GM19238 (cell line): ENCODE results near the gene LRIG1.
"Not testable (repeated sequence)": the region's sequence is repeated elsewhere in the genome, so short reads cannot be mapped to it uniquely, and the experiment has no call there.

Experiments
- DNase-seq: peaks from one replicate; pipeline ENCODE4 v3.0.0; 2011; ENCODE audit warnings: low spot score; ENCODE audit not compliant: insufficient read length

The LRIG1 gene

DNA sequence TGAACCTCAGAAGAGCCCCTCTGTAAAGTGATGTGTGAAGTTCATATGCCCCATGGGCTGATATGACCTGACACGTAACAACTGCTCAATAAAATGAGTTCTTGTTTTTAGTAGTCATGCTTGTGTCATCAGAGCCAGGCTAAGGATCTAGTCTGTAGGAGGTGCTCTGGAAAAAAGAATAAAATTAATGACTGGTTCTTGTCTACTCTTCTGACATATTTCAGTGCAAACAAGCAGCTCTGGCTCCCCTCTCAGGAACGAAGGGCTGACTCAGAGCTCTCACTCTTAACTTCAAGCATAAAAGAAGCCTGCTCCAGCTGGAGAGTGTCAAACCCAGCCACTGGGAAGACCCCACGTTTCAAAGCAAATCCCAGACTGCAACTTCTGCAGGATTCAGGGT is 77.0 kb downstream of the LRIG1 start:
- DNase-seq: no peak

DNA sequence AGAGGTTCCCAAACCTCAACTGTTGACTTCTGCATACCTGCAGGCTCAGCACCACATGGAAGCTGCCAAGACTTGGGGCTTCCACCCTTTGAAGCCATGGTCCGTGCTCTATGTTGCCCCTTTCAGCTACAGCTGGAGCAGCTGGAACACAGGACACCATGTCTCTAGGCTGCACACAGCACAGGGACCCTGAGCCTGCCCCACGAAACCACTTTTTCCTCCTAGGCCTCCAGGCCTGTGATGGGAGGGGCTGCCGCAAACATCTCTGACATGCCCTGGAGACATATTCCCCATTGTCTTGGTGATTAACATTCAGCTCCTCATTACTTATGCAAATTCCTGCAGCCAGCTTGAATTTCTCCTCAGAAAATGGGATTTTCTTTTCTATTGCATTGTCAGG is 78.9 kb downstream of the LRIG1 start:
- DNase-seq: not testable (repeated sequence)

DNA sequence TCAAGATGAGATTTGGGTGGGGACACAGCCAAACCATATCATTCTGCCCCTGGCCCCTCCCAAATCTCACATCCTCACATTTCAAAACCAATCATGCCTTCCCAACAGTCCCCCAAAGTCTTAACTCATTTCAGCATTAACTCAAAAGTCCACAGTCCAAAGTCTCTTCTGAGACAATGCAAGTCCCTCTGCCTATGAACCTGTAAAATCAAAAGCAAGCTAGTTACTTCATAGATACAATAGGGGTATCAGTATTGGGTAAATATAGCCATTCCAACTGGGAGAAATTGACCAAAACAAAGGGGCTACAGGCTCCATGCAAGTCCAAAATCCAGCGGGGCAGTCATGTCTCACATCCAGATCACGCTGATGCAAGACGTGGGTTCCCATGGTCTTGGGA is 79.7 kb downstream of the LRIG1 start:
- not testable (repeated sequence) for DNase-seq

DNA sequence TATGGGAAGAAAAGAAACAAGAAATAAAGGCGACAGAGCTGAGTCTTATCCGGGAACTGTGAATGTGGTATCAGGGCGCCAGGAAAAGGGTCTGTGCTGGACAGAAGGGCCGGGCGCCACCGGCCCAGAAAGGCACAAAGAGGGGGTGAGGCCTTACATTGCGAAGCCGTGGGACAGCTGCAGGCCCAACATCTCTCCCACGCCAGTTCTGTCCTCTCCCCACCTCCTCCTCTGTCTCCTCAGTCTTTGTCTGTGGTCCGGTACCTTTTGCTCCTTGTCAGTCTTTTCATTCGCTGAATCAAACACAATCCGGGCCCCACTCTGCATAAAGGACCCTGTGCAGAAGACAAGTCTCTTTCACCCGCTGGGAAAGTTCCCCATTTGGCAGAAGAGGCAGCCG is 81.8 kb downstream of the LRIG1 start:
- DNase-seq: no peak

DNA sequence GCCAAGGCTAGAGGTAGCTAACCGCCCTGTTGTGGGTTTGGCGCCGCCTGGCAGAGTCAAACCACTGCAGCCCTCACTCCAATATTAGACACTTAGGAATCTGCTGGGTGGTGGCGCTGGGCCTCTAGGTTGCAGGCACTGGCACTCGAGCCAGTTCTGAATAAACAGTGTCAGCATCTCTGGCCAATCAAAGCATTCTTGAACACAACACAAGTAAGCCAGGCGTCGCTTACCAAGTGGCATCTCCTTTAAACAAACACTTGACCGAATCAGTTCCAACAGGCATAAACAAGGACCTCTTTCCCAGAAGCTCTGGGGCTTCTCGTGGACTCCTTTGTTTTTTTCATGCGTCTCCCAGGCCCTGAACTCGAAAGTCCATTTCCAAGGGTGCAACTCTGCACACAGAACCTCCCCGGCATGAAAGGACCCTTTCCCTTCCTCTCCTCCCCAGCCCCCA is 82.3 kb downstream of the LRIG1 start:
- no peak for DNase-seq

DNA sequence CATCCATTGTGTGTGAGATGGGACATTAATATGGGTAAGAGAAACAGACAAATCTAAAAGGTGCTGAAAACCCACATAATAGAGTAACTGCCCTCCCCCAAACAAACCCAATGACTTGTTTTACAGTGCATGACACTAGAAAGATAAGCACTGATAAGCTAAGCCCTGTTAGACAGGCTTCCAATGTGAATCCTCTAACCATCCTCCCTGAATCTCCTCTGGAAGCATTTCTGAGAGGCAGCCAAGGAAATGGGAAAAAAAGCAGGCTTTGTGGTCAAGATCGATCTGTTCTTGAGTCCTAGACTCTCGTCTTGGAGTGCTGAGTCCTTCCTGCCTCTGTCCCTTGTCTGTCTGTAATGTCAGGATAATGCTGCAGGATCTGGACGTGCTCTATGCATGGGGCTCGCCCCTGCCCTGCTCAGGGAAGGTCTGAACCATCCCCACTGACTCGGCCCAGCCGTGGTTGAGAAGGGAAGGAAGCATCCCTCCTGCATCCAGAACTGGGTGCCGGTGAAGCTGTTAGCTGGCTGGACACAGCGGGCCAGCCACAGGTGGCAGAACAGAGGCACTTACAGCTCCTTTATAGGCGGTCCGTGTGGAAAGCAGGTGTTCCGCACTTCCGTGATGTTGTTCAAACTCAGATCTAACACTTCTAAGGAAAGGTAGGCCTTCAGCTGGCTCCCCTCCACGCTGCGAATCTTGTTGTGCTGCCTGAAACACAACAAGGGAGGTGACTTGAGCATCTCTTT is 84.1 kb downstream of the LRIG1 start:
- DNase-seq: no peak

DNA sequence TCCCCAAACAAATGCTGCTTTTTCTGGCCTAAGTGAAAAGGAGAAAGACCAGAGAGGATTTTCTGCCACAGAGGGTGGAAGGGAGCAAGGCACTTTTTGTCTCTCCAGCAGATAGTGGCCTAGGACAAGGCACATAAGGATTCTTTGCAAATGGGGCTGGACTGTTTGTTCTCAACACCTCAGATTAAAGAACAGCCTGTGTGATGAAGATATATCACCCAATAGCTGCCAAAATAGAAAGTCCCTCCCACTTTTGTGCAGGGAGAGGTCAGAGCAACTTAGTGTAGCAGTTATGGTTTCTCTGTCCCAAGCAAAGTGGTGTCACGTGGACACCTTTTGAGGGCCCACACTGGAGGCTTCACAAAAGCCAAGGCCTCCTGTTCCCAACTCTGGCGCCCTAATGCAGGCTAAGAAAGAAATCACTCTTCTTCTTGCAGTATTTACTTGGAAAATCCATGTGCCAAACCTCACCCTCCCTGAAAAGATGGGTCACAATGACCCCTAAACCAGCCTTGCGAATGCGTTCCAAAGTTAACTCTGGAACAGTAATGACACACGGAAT is 84.9 kb downstream of the LRIG1 start:
- DNase-seq: no peak

DNA sequence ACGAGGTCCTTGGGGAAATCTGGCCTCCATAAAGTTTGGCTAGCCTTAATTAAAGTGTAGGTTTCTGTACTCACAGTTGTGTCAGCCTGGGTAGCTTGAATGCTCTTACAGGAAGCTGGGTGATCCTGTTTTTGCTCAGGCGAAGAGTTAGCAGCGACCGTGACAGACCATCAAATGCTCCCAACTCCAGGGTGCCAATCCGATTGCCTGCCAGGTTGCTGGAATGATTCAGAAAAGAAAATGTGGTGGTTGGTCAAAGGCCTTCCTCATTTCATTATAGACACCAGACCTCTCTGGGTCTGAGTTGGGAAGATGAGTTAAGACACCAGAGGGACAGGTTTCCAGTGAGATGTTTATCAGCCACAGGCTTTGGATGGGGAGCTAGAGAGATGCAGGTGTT is 86.0 kb downstream of the LRIG1 start:
- DNase-seq: no peak

DNA sequence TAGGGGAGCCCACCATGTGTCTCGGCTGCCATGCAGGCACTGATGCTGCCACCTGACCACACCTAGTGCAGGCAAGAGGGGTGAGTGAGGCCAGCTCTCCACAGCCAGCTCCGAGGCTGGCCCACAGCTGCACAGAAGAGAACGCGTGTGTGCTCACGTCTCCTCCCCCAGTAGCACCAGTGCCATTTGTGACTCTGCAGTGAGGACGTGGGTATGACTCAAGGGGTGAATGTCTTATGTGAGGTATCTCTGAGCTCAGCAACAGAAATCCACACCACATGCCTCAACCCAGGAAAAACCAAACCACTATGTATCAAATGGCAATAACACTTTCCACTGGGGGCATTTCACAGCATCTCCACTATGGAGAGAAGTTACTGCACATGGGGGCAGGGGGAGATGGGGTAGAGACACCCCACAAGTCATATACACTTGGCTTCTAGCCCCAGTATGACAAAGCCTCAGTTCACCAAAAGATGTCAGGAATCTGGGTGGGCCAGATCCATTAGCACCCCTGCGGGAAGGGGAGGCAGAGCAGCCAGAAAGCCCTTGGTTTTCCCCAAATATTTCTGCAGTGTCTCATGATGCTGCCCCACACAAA is 87.6 kb downstream of the LRIG1 start:
- DNase-seq: no peak

DNA sequence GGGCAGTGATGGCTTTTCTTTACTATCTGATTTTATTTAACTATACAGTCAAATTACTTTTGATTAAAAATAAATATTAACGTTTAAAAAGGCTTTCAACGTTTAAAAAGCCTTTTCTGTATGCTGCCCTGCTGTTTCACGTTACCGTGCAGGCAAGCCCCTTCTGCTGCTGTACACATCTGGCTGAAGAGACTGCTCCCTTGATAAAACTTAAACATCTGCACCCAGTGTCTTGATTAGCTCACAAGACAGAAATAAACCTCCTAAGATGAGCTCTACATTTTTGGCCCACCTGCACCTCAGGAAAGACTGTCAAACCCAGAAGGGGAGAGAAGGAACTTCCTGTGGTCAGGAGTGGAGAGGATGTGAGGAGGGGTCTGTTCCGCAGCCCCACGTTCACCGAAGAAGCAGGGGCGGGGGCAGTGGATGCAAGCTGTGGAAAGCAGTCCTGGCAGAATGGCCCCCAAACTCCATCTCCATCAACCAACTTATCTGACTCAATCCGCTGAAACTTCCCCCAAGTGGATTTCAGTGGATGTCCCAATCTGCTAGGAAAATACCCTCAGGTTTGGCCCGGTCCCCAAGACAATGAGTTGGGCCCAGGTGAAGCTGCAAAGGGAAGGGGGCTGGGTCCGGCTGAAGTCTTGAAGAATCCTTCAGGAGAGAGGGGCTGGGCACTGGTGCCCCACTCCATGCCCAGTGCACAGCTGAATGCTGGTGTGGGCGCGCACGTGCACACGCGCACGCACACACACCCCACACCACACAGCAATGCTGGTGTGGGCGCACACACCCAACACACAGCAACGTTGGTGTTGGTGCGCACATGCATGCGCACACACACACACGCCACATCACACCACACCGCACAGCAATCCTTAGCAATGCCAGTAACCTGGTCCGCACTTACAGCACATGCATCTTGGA is 88.6 kb downstream of the LRIG1 start:
- no peak for DNase-seq

DNA sequence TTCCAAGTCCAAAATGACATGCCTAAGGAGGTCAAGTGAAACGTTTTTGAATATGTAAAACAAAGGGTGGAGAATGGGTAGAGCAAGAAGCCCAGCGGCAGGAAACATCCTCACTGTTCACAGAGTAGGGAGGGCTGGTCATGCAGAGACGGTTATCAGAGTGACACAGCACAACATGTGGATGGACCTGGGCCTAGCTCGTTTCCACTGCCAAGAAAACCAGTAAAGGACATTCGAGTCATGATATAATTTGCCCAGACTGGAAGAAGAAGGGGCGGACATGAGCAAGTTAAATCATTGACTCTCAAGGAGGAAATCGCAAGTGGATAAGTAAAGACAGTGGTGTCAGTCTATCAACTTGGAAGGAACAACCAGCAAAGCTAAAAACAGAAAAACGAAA is 89.3 kb downstream of the LRIG1 start:
- no peak for DNase-seq

DNA sequence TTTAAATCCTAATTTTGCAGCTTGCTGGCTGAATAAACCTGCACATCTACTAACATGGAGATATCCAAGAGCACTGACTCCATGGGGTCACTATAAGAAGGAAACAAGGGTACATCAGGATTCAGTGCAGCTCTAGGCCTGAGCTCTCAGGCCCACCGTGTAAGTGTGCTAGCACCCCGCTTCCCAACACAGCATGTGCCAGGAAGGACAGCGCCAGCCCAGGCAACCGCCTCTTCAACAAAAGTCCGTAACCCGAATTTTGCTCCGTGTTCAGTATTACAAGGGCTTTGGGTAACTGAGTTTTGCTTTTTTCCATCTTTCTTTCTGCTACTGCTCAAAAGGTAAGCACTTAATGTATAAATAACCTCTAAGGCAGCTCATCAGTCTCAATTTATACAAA is 89.8 kb downstream of the LRIG1 start:
- no peak for DNase-seq

DNA sequence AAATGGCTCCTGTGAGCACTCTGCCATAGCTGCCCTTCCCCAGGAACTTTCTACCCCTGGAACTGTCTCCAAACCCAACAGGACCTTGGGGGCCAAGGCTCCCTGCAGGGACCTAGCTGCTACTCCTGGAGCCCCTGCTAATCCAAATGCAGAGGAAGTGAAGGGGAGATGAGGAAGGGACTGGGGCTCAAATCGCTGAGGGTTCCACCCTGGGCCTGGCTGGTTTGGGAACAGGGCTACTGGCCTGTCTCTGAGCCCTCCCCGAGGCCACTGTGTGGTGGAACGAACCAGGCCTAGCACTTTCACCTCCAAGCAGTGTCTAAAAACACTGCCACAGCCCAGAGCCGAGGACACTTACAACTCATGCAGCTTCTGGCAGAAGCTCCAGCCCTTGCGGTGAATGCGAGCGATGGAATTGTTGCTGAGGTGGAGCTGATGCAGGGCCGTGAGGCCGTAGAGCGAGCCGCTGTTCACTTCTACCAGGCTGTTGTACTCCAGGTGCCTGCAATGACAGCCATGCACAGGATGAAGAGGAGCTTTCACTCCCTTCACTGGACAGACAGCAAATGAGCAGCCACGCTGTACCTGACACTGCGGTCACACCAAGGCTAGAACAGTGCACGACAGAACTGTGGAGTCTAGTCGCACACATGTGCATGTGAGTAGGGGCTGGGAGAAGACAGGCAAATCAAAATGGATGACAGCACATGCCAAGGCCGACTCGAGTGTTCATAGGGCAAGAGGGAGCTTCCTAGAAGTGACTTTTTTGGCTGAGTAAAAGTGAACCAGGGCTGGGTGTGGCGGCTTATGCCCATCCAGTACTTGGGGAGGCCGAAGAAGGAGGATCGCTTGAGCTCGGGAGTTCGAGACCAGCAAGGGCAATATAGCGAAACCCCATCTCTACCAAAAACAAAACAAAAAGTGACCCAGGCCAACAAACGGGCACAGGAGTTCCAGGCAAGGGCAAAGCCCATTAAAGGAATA is 90.8 kb downstream of the LRIG1 start:
- DNase-seq: no peak

DNA sequence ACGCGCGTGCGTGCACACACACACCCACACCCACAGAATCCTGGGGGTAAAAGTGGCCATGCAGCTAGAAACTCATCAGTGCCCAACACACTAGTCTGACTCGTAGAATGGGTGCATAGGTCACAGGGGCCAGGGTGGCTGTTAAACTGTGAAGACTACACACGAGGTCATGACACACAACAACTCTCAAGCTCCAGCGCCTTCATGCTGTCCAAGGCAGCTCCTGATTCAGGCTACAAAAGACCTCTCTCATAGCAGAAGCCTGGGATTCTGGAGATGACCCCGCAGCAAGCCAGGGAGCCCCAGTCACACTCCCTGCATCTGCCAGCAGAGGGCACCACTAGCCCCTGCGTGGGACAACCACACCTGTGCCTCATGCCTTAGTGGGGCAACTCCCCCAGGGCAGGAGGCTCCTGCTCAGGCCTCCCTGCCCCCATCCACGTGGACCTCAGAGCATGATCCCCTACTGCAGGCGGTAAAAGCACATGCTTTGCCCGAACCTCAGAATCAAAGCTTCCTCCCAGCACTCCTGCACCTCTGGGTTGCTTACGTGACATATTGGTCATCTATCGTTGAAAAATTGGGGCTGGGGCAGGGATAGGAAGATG is 93.1 kb downstream of the LRIG1 start:
- DNase-seq: peak; percentile 85

DNA sequence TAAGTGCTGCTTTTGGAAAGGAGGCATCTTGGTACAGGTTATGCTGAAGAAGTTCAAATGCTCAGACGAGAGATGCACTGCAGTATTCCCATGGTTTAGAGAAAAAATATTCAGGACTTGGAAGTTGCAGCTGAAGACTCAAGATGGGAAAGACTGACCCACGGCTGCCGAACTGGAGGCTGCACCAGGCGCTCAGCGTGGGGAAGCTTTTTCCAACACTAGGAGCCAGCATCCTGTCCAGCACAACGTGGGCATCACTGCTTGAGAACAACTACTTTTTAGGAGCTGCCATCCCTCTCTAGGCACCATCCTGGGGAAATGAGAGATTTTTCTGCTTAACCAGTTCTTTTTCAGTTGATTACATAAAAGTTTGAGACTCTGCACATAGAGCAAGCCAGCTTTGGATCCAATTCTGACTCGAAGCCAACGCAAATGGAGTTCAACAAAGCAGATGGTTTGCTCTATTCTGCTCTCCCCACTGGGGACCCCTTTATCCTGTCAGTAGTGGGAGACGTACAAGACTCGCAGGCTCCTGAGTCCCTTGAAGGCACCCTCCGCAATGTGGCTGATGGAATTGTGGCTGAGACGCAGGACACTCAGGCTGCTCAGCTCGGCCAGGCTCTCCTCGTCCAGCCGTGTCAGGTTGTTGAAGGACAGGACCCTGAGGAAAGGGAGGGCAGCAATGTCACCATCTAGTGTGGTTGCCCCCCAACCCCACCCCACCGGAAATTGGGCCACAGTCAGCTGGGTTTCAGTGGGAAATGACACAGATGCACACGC is 93.8 kb downstream of the LRIG1 start:
- no peak for DNase-seq

DNA sequence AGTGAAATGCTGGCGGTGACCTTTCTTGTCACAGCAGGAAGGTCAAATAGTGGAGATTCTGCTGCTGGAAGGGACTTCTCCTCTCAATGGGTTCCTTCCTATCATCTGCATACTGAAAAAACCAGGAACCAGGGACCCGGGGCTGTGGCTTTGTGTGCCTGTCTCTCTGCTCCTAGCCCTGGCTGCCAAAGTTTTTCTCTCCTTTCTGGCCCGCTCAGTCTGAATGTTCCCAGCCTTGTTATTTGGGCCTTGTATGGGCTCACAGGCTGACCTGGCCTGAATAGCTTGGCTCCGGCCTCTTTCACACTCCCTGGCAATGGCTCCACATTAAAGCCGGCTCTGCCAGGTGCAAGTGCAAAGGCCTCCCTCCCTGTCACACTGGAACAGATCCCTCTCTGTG is 94.7 kb downstream of the LRIG1 start:
- no peak for DNase-seq

DNA sequence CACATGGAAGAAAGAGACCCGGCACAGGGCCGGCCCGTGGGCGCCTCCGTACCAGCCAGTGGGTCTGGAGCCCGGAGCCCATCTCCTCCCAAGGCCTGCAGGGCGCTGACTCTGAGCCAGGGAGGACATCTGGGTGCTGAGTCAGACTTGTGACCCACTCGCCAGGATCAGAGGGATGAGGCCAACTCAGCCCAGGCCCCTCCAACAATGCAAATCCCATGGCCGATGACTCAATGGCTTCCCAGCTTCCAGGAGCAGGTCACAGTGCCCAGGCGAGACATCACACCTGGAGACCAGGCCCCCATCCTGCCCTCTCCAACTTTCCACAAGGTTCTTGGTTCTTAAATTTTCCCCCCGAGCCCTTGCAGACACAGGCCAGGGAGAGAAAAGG is 95.1 kb downstream of the LRIG1 start:
- no peak for DNase-seq

DNA sequence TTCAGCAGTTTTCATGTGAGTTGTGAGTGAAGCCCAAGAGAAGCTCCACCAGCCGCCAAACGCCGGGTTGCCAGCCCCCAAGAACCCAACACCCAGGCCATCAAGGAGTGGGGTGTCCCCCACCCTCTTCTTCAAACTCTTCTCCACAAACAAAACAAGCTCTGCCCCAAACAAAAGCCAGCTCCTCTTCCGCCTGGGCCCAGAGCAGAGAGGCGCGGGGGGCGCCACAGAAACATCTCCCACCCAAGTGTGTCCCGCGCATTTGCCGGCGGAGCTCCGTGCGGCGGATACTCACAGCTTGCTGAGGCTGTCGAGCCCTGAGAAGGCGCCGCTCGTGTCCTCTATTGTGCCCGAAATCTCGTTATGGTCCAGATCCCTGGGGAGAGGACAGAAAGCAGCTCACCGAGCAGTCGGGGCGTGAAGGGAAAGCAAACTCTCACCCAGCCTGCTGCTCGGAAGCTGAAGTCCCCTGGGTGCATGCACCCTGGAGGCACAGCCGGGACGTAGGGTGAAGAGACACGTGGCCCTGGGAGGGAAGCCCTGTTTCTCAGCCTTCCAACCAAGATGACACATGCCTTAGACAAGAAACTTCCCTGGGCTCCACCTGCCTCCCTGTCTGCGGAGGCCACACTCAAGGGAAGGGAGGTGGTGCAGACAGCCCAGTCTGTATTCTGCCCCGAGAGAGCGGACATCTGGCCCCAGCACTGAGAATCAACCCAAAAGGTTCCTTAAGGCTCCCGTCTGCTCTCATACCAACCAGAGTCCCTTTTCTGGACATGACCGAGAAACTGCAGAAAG is 95.7 kb downstream of the LRIG1 start:
- no peak for DNase-seq

DNA sequence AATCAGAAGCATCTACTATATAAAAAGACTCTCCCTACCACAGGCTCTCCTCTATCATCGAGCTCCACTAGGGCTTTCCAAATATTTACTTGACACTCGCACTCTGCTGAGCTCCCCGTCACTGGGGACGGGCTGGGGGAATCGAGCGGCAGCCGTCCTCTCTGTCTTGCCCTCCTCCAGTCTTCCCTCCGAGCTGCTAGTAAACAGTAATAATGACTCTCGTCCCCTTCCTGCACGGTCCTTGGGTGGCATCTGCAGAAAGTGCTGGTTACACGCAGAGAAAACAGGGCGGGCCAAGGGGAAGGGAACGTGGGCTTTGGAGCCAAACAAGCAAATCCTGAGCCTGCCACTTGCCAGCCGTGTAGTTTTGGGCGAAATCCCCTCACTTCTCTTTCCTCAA is 96.6 kb downstream of the LRIG1 start:
- no peak for DNase-seq
